ENCODE data around the gene RALGDS.
A peak's percentile ranks its signal among the peaks of the same experiment; 100 is the strongest.

The RALGDS gene

DNA sequence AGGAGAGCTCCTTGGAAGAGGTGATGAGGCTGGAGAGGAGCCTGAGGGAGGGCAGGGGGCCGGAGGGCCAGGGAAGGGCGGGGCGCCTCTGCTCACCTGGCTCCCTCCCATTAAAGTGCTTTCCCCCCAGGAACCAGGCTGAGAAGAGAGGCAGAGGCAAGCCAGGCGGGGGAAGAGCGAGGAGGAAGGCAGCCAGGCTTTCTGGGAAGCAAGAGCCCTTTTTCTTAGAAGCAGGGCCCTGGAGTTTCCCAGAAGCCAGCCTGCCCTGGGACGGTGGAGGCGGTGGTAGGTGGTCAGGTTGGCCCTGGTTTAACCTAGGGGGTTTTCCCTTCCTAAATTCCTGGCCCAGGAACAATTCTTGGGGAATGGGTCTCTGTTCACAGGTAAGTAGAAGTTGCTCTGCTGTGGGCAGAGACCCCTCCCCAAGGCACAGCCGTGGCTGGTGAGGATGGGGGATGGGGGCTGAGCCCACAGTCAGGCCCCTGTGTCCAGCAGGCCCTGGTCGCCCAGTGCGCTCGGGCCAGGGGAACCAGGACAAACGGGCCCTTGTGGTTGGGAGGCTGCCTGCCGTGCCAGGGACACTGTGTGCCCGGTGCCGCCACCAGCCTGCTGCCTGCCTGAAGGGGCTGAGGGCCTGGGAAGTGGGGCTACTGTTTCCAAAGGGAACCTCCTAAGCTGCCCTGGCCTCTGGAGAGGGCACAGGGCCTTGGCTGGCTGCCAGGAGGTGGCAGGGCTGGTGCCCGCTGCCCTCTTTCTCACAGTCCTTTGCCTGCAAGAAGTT is 16.6 kb upstream of the RALGDS start:
- CTCF ChIA-PET: interaction anchor here (1.0 to 6.8 kb wide), 5 partner anchors 8 to 188 kb away, joined by 3 to 131 read pairs (median 5); no protein-coding TSS in a partner anchor
- POLR2A ChIA-PET: interaction anchor here (0.6 kb wide), 1 partner anchor 10 kb away, joined by 3 read pairs; no protein-coding TSS in a partner anchor
- no peaks in the 10 kb centered on the region for H3K4me1 ChIP-seq (ENCODE audit: control insufficient read depth, insufficient read depth, low read length)

DNA sequence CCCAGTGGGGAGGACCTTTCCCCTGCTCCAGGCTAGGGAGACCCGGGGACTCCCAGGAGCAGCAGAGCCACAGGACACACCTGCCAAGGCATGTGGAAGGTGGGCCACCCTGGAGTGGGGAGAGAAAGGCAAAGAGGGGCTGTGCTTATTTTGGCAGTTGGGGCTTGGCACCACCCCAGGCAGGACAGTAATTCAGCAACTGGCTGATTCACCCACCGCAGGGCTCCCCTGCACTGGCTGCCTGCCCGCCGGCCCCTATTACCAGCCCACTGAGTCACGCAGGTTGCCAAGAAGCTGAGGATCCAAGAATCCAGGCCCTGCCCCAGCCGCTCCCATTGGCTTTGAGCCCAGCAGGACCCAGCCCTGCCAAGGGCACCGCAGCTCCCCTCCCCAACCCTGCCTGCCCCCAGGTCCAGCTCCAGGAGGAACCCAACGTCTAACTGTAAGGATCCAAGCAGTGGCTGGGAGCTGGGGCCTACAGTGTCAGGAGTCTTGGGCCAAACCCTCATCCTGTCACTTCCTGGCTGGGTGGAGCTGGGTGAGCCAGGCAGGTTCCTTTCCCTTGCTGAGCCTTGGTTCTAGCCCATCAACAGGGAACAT is 14.2 kb upstream of the RALGDS start:
- Histone ChIP-seq H3K27ac (ENCODE audit: extremely low read depth, low read depth, low read length) (no peak overlapping the region), H3K4me3 (ENCODE audit: low read depth, low read length) (no peak overlapping the region), H3K36me3 (ENCODE audit: control insufficient read depth in 2 of 2, insufficient read depth in 1 of 2, low read length in 2 of 2) (no peaks in the 10 kb centered on the region), H3K9me3 (ENCODE audit: control insufficient read depth, insufficient read depth, low read depth, low read length) (no peaks in the 10 kb centered on the region), H3K4me1 (ENCODE audit: control insufficient read depth, insufficient read depth, low read length) (no peaks in the 10 kb centered on the region)
- ChIA-PET POLR2A (interaction anchor here (0.9 to 1.2 kb wide), 3 partner anchors 12 to 104 kb away, joined by 3 to 4 read pairs (median 3); partner anchors contain the start of gene GTF3C5), CTCF (interaction anchor here (1.3 to 6.8 kb wide), 4 partner anchors 10 to 114 kb away, joined by 3 to 131 read pairs (median 8); no protein-coding TSS in a partner anchor)
- TF ChIP-seq ZNF266 (tag by site-specific recombination; IDR thresholded peaks at IDR 0.05; ENCODE audit: low read depth) (no peak), OSR2 (tag by site-specific recombination; IDR thresholded peaks at IDR 0.05) (no peak), HOXA7 (CRISPR knock-in tag; IDR thresholded peaks at IDR 0.05; ENCODE audit: borderline replicate concordance) (no peak), EGR2 (tag by site-specific recombination; IDR thresholded peaks at IDR 0.05; ENCODE audit: low read depth) (no peak), ZBTB11 (tag by site-specific recombination; conservative IDR thresholded peaks at IDR 0.05; ENCODE audit: low read depth) (no peak), ZNF26 (tag by site-specific recombination; IDR thresholded peaks at IDR 0.05) (no peak), GLIS2 (tag by site-specific recombination; IDR thresholded peaks at IDR 0.05) (peak; percentile 15; the same call in 1 of the 2 replicates), ZNF148 (tag by site-specific recombination; IDR thresholded peaks at IDR 0.05; ENCODE audit: borderline replicate concordance) (no peak), ZFHX2 (tag by site-specific recombination; conservative IDR thresholded peaks at IDR 0.05) (0 out of 2 replicates have a peak, but pooled peaks have one; percentile 5), ZNF658 (tag by site-specific recombination; IDR thresholded peaks at IDR 0.05) (no peak), ZNF221 (tag by site-specific recombination; IDR thresholded peaks at IDR 0.05; ENCODE audit: borderline replicate concordance) (no peak), ZNF548 (tag by site-specific recombination; IDR thresholded peaks at IDR 0.05) (no peak), ZNF660 (tag by site-specific recombination; IDR thresholded peaks at IDR 0.05) (no peak), ZNF670 (tag by site-specific recombination; IDR thresholded peaks at IDR 0.05; ENCODE audit: low read depth) (no peak)

More for the DNA sequence above, 16.6 kb upstream of the RALGDS start:
- H3K36me3 ChIP-seq (ENCODE audit: control insufficient read depth in 2 of 2, insufficient read depth in 1 of 2, low read length in 2 of 2): no peaks in the 10 kb centered on the region
- no peak overlapping the region for H3K27ac ChIP-seq (ENCODE audit: extremely low read depth, low read depth, low read length)
- H3K9me3 ChIP-seq (ENCODE audit: control insufficient read depth, insufficient read depth, low read depth, low read length): no peaks in the 10 kb centered on the region
- no peak overlapping the region for H3K4me3 ChIP-seq (ENCODE audit: low read depth, low read length)
- TF ChIP-seq, protein P1, sequence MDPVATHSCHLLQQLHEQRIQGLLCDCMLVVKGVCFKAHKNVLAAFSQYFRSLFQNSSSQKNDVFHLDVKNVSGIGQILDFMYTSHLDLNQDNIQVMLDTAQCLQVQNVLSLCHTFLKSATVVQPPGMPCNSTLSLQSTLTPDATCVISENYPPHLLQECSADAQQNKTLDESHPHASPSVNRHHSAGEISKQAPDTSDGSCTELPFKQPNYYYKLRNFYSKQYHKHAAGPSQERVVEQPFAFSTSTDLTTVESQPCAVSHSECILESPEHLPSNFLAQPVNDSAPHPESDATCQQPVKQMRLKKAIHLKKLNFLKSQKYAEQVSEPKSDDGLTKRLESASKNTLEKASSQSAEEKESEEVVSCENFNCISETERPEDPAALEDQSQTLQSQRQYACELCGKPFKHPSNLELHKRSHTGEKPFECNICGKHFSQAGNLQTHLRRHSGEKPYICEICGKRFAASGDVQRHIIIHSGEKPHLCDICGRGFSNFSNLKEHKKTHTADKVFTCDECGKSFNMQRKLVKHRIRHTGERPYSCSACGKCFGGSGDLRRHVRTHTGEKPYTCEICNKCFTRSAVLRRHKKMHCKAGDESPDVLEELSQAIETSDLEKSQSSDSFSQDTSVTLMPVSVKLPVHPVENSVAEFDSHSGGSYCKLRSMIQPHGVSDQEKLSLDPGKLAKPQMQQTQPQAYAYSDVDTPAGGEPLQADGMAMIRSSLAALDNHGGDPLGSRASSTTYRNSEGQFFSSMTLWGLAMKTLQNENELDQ (tag by site-specific recombination; IDR thresholded peaks at IDR 0.05; ENCODE audit: low read depth): no peak
- 0 out of 2 replicates have a peak, but pooled peaks have one; percentile 34 for TF ChIP-seq HIC1 (tag by site-specific recombination; IDR thresholded peaks at IDR 0.05)
